PC-3 (cell line): ENCODE results near the gene SERPINB6. TPM values are rescaled to one million over a fixed set of nuclear protein-coding genes. Genes with fewer than 3 reads are reported as not detected.
"Not testable (repeated sequence)": the region's sequence is repeated elsewhere in the genome, so short reads cannot be mapped to it uniquely, and the experiment has no call there.

Experiments used
- ATAC-seq: fragments of 200-7000 bp; cut with Tn5 transposase; 2 replicates; pipeline ENCODE4 v1.9.1; 2020; ENCODE audit warnings: mild to moderate bottlenecking, moderate library complexity
- BruUV-seq: library from RNA; stranded (reverse); fragments of 400-500 nt; replicated peaks from 2 replicates; lab custom pipeline; 2021; lab: Mats Ljungman, UMichigan
- CTCF ChIA-PET: fragments of 300-600 bp; sonication (Branson Sonifier 250); formaldehyde crosslinking; loops from one replicate; lab custom pipeline; 2022; ENCODE audit warnings: antibody characterized with exemption; lab: Charles Lee
- POLR2A ChIA-PET: fragments of 300-600 bp; sonication (Branson Sonifier 250); formaldehyde crosslinking; loops from one replicate; lab custom pipeline; 2022; ENCODE audit warnings: antibody characterized with exemption; ENCODE audit not compliant: unreplicated experiment; lab: Charles Lee
- DNase-seq: peaks from one replicate; pipeline ENCODE4 v3.0.0-alpha.2; 2015
- H2AFZ ChIP-seq: fragments of 300-600 bp; sonication (generic); 2 replicates; pipeline ENCODE4 v1.6.0; 2016; ENCODE audit warnings: antibody characterized with exemption, low read length
- H3F3A ChIP-seq: fragments of 300-600 bp; sonication (generic); one replicate; pipeline ENCODE4 v1.6.0; 2017; ENCODE audit warnings: antibody characterized with exemption, low read length, control low read depth, mild to moderate bottlenecking; ENCODE audit not compliant: unreplicated experiment
- H3K27ac ChIP-seq: fragments of 300-600 bp; sonication (generic); 2 replicates; pipeline ENCODE4 v1.5.1; 2016; ENCODE audit warnings: mild to moderate bottlenecking, low read length
- H3K27me3 ChIP-seq: fragments of 300-600 bp; sonication (generic); 2 replicates; pipeline ENCODE4 v1.6.1; 2016; ENCODE audit warnings: low read length, mixed read lengths
- H3K36me3 ChIP-seq: fragments of 300-600 bp; sonication (generic); 2 replicates; pipeline ENCODE4 v1.6.1; 2016; ENCODE audit warnings: low read depth, mixed run types, low read length, mixed read lengths
- H3K4me1 ChIP-seq: fragments of 300-600 bp; sonication (generic); 2 replicates; pipeline ENCODE4 v1.5.1; 2016; ENCODE audit warnings: low read length; ENCODE audit not compliant: insufficient read depth
- H3K4me2 ChIP-seq: fragments of 300-600 bp; sonication (generic); 2 replicates; pipeline ENCODE4 v1.6.0; 2016; ENCODE audit warnings: low read length
- H3K4me3 ChIP-seq: fragments of 300-600 bp; sonication (generic); 2 replicates; pipeline ENCODE4 v1.5.1; 2016; ENCODE audit warnings: mild to moderate bottlenecking, low read length, mixed read lengths
- H3K79me2 ChIP-seq: fragments of 300-600 bp; sonication (generic); 2 replicates; pipeline ENCODE4 v1.6.1; 2017; ENCODE audit warnings: low read length, mixed read lengths
- H3K9ac ChIP-seq: fragments of 300-600 bp; sonication (generic); 2 replicates; pipeline ENCODE4 v1.6.0; 2016; ENCODE audit warnings: mild to moderate bottlenecking, low read length
- H3K9me2 ChIP-seq: fragments of 300-600 bp; sonication (generic); replicated peaks from 2 replicates; pipeline ENCODE4 v1.6.1; 2016; ENCODE audit warnings: mixed run types, low read length, mixed read lengths
- H3K9me3 ChIP-seq: fragments of 300-600 bp; sonication (generic); 2 replicates; pipeline ENCODE4 v1.6.1; 2016; ENCODE audit warnings: low read length, mixed read lengths
- H4K20me1 ChIP-seq: fragments of 300-600 bp; sonication (generic); 2 replicates; pipeline ENCODE4 v1.6.1; 2016; ENCODE audit warnings: low read length, mixed read lengths
- EZH2 ChIP-seq: fragments of 300-600 bp; sonication (generic); IDR thresholded peaks from one replicate; pipeline ENCODE4 v1.6.1; 2017; ENCODE audit warnings: antibody characterized with exemption, mild to moderate bottlenecking, low read length; ENCODE audit not compliant: unreplicated experiment
- EZH2phosphoT487 ChIP-seq: fragments of 300-600 bp; sonication (generic); IDR thresholded peaks from 2 replicates; pipeline ENCODE4 v1.6.1; 2018; ENCODE audit warnings: mild to moderate bottlenecking, antibody characterized with exemption, low read length, borderline replicate concordance
- intact Hi-C: fragments of 100-400 bp; cut with micrococcal nuclease; formaldehyde crosslinking; loops from 2 replicates; pipeline ENCODE4 v1.9.0; 2023
- total RNA-seq: library from RNA; depleted of rRNA; stranded (reverse); fragments of >200 nt; gene quantifications from 2 replicates; pipeline ENCODE4 v1.2.3, GENCODE V29; 2014
- TF ChIP-seq, protein P1 (sequence below): fragments of 300-600 bp; sonication (generic); conservative IDR thresholded peaks from 2 replicates; pipeline ENCODE4 v1.5.1; 2017; ENCODE audit warnings: antibody characterized with exemption, low read depth, mild to moderate bottlenecking, low read length

Gene SERPINB6
- total RNA-seq, 1 experiment from 2014 or later: 119 TPM

DNA sequence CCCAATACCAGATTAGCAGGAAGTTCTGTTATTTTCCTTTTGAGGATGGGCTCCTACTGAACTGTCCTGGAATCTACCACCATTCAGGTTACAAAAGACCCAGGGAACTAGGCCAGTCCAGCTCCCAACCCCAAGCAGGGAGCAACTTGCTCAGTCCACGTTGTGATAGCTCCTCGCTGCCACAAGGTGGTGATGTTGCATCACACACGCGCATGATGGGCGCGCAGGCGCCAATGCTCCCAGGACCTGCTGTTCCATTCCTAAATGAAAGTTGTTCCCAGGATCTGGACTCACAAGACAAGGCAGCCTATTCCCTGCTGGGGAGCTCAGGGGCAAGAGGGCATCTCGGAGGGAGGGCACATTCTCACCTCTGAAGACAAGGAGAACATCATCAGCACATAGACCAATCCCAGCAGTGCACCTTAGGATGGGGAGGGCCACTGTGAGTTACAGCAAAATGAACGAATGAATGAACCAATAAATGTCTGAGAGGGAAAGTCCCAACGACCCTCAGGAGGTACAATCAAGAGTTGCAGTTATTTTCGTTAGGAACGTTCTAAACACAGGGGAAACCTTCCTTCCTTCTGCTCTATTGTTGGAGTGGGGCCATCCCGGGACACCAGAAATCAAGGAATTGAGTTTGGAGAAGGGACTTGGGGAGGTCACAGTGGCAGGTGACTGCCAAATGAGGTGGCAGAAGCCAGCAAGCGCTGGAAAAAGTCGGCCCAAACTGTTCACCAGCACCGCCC, 27.1 kb upstream of the SERPINB6 start:
- H3K4me1 ChIP-seq: peaks cover 17% of the 10 kb centered on the region
- H3F3A ChIP-seq, H3K9me3 ChIP-seq, H3K9me2 ChIP-seq, BruUV-seq, POLR2A ChIA-PET, H3K36me3 ChIP-seq, H3K27me3 ChIP-seq, H4K20me1 ChIP-seq: not testable (repeated sequence)
- CTCF ChIA-PET: interaction anchor here (0.8 kb wide), 1 partner anchor 46 kb away, joined by 10 read pairs; no protein-coding TSS in a partner anchor
- peaks cover 19% of the 10 kb centered on the region for H3K79me2 ChIP-seq
- TF ChIP-seq, protein P1, sequence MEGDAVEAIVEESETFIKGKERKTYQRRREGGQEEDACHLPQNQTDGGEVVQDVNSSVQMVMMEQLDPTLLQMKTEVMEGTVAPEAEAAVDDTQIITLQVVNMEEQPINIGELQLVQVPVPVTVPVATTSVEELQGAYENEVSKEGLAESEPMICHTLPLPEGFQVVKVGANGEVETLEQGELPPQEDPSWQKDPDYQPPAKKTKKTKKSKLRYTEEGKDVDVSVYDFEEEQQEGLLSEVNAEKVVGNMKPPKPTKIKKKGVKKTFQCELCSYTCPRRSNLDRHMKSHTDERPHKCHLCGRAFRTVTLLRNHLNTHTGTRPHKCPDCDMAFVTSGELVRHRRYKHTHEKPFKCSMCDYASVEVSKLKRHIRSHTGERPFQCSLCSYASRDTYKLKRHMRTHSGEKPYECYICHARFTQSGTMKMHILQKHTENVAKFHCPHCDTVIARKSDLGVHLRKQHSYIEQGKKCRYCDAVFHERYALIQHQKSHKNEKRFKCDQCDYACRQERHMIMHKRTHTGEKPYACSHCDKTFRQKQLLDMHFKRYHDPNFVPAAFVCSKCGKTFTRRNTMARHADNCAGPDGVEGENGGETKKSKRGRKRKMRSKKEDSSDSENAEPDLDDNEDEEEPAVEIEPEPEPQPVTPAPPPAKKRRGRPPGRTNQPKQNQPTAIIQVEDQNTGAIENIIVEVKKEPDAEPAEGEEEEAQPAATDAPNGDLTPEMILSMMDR: peak; percentile 61
- H3K9ac ChIP-seq: peak overlapping the region; percentile 47
- ATAC-seq: peak; percentile 50
- intact Hi-C loops: loop anchor here (2.0 to 10.0 kb wide), 3 partner anchors 54 to 256 kb away; partner anchors contain the start of genes BPHL and PSMG4
- H2AFZ ChIP-seq: peak overlapping the region; percentile 97
- peak overlapping the region; percentile 80 for H3K4me3 ChIP-seq
- H3K4me2 ChIP-seq: peak overlapping the region; percentile 98
- DNase-seq: peak; percentile 42
- peak overlapping the region; percentile 49 for H3K27ac ChIP-seq

DNA sequence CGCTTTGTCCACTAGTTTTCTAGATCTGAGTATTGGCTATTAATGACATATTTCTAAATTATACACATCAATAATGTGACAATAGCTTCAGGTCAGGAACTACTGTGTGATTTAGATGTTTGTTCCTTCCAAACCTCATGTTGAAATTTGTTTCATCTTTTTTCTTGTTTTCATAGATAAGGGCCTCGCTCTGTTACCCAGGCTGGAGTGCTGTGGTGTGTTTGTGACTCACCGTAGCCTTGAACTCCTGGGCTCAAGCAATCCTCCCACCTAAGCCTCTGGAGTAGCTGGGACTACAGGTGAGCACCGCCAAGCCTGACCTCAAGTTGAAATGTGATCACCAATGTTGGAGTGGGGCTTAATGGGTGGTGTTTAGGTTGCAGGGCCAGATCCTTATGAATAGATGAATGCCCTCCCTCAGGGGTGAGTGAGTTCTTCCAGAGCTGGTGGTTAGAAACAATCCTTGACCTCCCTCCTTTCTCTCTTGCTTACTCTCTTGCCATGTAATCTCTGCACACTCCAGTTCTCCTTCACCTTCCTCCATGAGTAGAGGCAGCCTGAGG, 22.5 kb upstream of the SERPINB6 start:
- ATAC-seq (no peak), DNase-seq (no peak)
- ChIA-PET POLR2A (no interaction called here), CTCF (no interaction called here)
- no peaks in the 10 kb centered on the region for H3K9me2 ChIP-seq
- H3K27ac ChIP-seq: no peak overlapping the region
- no peaks in the 10 kb centered on the region for H3K27me3 ChIP-seq
- H3K9ac ChIP-seq: no peak overlapping the region
- TF ChIP-seq EZH2: no peak
- TF ChIP-seq EZH2phosphoT487: no peak
- TF ChIP-seq, protein P1: no peak
- H3K36me3 ChIP-seq: no peaks in the 10 kb centered on the region
- no peak overlapping the region for H3K4me2 ChIP-seq
- intact Hi-C loops: loop anchor here (10.0 kb wide), 1 partner anchor 261 kb away; the partner anchor contains the start of gene PSMG4
- peaks cover 4% of the 10 kb centered on the region for H3F3A ChIP-seq
- H3K4me3 ChIP-seq: no peak overlapping the region
- BruUV-seq: no TSS peak
- no peaks in the 10 kb centered on the region for H3K9me3 ChIP-seq
- no peaks in the 10 kb centered on the region for H4K20me1 ChIP-seq
- no peak overlapping the region for H2AFZ ChIP-seq
- no peaks in the 10 kb centered on the region for H3K79me2 ChIP-seq
- H3K4me1 ChIP-seq: peaks cover 4% of the 10 kb centered on the region
